HEK293T (cell line): Measurements from ENCODE around the gene ZDHHC13.

ENCODE experiments used
- BHLHE40 ChIP-seq: fragments of 450-650 bp; IDR thresholded peaks from 2 replicates; pipeline ENCODE4 v1.6.1; 2016; ENCODE audit warnings: mild to moderate bottlenecking, moderate library complexity, borderline replicate concordance
- CTBP1 ChIP-seq: fragments of 450-650 bp; IDR thresholded peaks from 2 replicates; pipeline ENCODE4 v1.6.1; 2016; ENCODE audit warnings: borderline replicate concordance
- ELF4 ChIP-seq: fragments of 450-650 bp; IDR thresholded peaks from 2 replicates; pipeline ENCODE4 v1.6.1; 2017; ENCODE audit warnings: antibody characterized with exemption
- FOXA1 ChIP-seq: fragments of 450-650 bp; IDR thresholded peaks from 2 replicates; pipeline ENCODE4 v1.6.1; 2016; ENCODE audit warnings: mild to moderate bottlenecking
- FOXK2 ChIP-seq: fragments of 450-650 bp; IDR thresholded peaks from 2 replicates; pipeline ENCODE4 v1.6.1; 2016; ENCODE audit warnings: mild to moderate bottlenecking
- FOXM1 ChIP-seq: fragments of 450-650 bp; IDR thresholded peaks from 2 replicates; pipeline ENCODE4 v1.6.1; 2017; ENCODE audit warnings: mild to moderate bottlenecking, borderline replicate concordance
- LEF1 ChIP-seq: fragments of 450-650 bp; IDR thresholded peaks from 2 replicates; pipeline ENCODE4 v1.6.1; 2017; ENCODE audit warnings: mild to moderate bottlenecking, borderline replicate concordance
- NFRKB ChIP-seq: fragments of 450-650 bp; IDR thresholded peaks from 2 replicates; pipeline ENCODE4 v1.6.1; 2016; ENCODE audit warnings: mild to moderate bottlenecking, moderate library complexity
- SP1 ChIP-seq: fragments of 450-650 bp; IDR thresholded peaks from 2 replicates; pipeline ENCODE4 v1.6.1; 2017
- SUZ12 ChIP-seq: fragments of 450-650 bp; IDR thresholded peaks from 2 replicates; pipeline ENCODE4 v1.6.1; 2016; ENCODE audit warnings: mild to moderate bottlenecking
- ZNF384 ChIP-seq: fragments of 450-650 bp; IDR thresholded peaks from 2 replicates; pipeline ENCODE4 v1.6.1; 2016

- TF ChIP-seq ELF4: no peak
- no peak for TF ChIP-seq LEF1
- no peak for TF ChIP-seq FOXK2
- TF ChIP-seq FOXM1: no peak
- no peak for TF ChIP-seq BHLHE40
- no peak for TF ChIP-seq NFRKB
- no peak for TF ChIP-seq SUZ12
- no peak for TF ChIP-seq FOXA1
- TF ChIP-seq CTBP1: no peak
- TF ChIP-seq ZNF384: no peak
- TF ChIP-seq SP1: no peak
These were observed 4.7 kb downstream of the ZDHHC13 start for GRCh38 chr11:19121646-19122045.
